ENCODE measurements around the gene MED19.

GRCh38 chr11:57744357-57744756 is 32.3 kb upstream of the MED19 start:
- TF ChIP-seq CTCF (IDR thresholded peaks at IDR 0.05; ENCODE audit: insufficient read depth, low read depth, low read length) (no peak), EZH2 (IDR thresholded peaks at IDR 0.05; ENCODE audit: insufficient read depth, low read length) (no peak)
